OCI-LY7 (cell line): ENCODE results near the gene IL6R. TPM values are rescaled to one million over a fixed set of nuclear protein-coding genes. Genes with fewer than 3 reads are reported as not detected.

Source experiments
- BruUV-seq: library from RNA; stranded (reverse); fragments of 400-500 nt; replicated peaks from 2 replicates; lab custom pipeline; 2021; lab: Mats Ljungman, UMichigan
- CTCF ChIA-PET: fragments of 300-600 bp; sonication (Branson Sonifier 250); formaldehyde crosslinking; loops from one replicate; lab custom pipeline; 2022; ENCODE audit warnings: antibody characterized with exemption; ENCODE audit not compliant: unreplicated experiment; lab: Charles Lee
- POLR2A ChIA-PET: fragments of 300-600 bp; sonication (Branson Sonifier 250); formaldehyde crosslinking; loops from one replicate; lab custom pipeline; 2022; ENCODE audit warnings: antibody characterized with exemption; lab: Charles Lee
- DNase-seq: peaks from one replicate; pipeline ENCODE4 v3.0.0-alpha.2; 2015; ENCODE audit warnings: low spot score
- H2AFZ ChIP-seq: fragments of 200-600 bp; sonication (generic), shearing (Covaris generic); 2 replicates; pipeline ENCODE4 v1.6.1; 2014; ENCODE audit warnings: mild to moderate bottlenecking, antibody characterized with exemption, low read length, moderate library complexity
- H3K27ac ChIP-seq: fragments of 200-600 bp; sonication (generic); 2 replicates; pipeline ENCODE4 v1.5.1; 2014; ENCODE audit warnings: mixed run types, low read depth, mild to moderate bottlenecking, moderate library complexity, low read length, inconsistent platforms; ENCODE audit not compliant: poor library complexity, severe bottlenecking
- H3K36me3 ChIP-seq: fragments of 200-600 bp; sonication (generic); 2 replicates; pipeline ENCODE4 v1.6.1; 2014; ENCODE audit warnings: mild to moderate bottlenecking, antibody characterized with exemption, low read length, moderate library complexity, mixed read lengths; ENCODE audit not compliant: insufficient read depth
- H3K4me1 ChIP-seq: fragments of 200-600 bp; sonication (generic); 2 replicates; pipeline ENCODE4 v1.5.1; 2014; ENCODE audit warnings: mild to moderate bottlenecking, low read length; ENCODE audit not compliant: insufficient read depth, poor library complexity, severe bottlenecking
- H3K4me2 ChIP-seq: fragments of 200-600 bp; sonication (generic); 2 replicates; pipeline ENCODE4 v1.6.1; 2014; ENCODE audit warnings: mild to moderate bottlenecking, low read length
- H3K4me3 ChIP-seq: fragments of 200-600 bp; sonication (generic); 2 replicates; pipeline ENCODE4 v1.5.1; 2014; ENCODE audit warnings: mild to moderate bottlenecking, low read depth, low read length; ENCODE audit not compliant: poor library complexity, severe bottlenecking
- H3K79me2 ChIP-seq: fragments of 200-600 bp; sonication (generic); 2 replicates; pipeline ENCODE4 v1.6.1; 2016; ENCODE audit warnings: low read depth, mild to moderate bottlenecking, low read length, moderate library complexity, mixed read lengths; ENCODE audit not compliant: insufficient read depth
- H3K9me2 ChIP-seq: fragments of 200-600 bp; sonication (generic); 2 replicates; pipeline ENCODE4 v1.6.1; 2016; ENCODE audit warnings: mild to moderate bottlenecking, low read length, mixed read lengths; ENCODE audit not compliant: insufficient read depth
- H3K9me3 ChIP-seq: fragments of 200-600 bp; sonication (generic); 2 replicates; pipeline ENCODE4 v1.6.1; 2014; ENCODE audit warnings: mild to moderate bottlenecking, mixed run types, low read length, mixed read lengths
- H4K20me1 ChIP-seq: fragments of 200-600 bp; sonication (generic); 2 replicates; pipeline ENCODE4 v1.6.1; 2014; ENCODE audit warnings: mild to moderate bottlenecking, antibody characterized with exemption, low read length, moderate library complexity, mixed read lengths; ENCODE audit not compliant: insufficient read depth
- CTCF ChIP-seq: fragments of 200-600 bp; sonication (generic); conservative IDR thresholded peaks from 2 replicates; pipeline ENCODE4 v1.5.1; 2014; ENCODE audit warnings: mild to moderate bottlenecking, antibody characterized with exemption, low read length, moderate library complexity, mixed read lengths
- EZH2phosphoT487 ChIP-seq: fragments of 200-600 bp; sonication (generic); IDR thresholded peaks from 2 replicates; pipeline ENCODE4 v1.6.1; 2018; ENCODE audit warnings: low read depth, borderline replicate concordance, mild to moderate bottlenecking, mixed run types, antibody characterized with exemption, low read length, moderate library complexity, mixed read lengths
- intact Hi-C: fragments of 100-400 bp; cut with micrococcal nuclease; formaldehyde crosslinking; loops from one replicate; pipeline ENCODE4 v1.10.0; 2022; ENCODE audit not compliant: unreplicated experiment
- total RNA-seq, 2 experiments: library from RNA; depleted of rRNA in 1 of 2; stranded (reverse); fragments of >200 nt in 1 of 2; shearing (Covaris generic) in 1 of 2; gene quantifications; 2 replicates each; pipeline ENCODE4 v1.2.3, GENCODE V29; 2014 to 2022

The IL6R gene
- total RNA-seq, 2 experiments from 2014 or later, result not detected

- no peaks in the 10 kb centered on the region for H4K20me1 ChIP-seq
- no peak overlapping the region for H3K27ac ChIP-seq
- TF ChIP-seq EZH2phosphoT487 (no peak), CTCF (no peak)
- intact Hi-C loops, result no loop called here
- DNase-seq, result no peak
- no peaks in the 10 kb centered on the region for H3K79me2 ChIP-seq
- no peak overlapping the region for H2AFZ ChIP-seq
- ChIA-PET CTCF (no interaction called here), POLR2A (no interaction called here)
- H3K4me2 ChIP-seq, result no peak overlapping the region
- no peaks in the 10 kb centered on the region for H3K9me3 ChIP-seq
- no peak overlapping the region for H3K4me3 ChIP-seq
- no TSS peak for BruUV-seq
- no peaks in the 10 kb centered on the region for H3K36me3 ChIP-seq
- no peaks in the 10 kb centered on the region for H3K4me1 ChIP-seq
- no peaks in the 10 kb centered on the region for H3K9me2 ChIP-seq
These were observed 98.8 kb downstream of the IL6R start for GRCh38 chr1:154503898-154504297.

- no peaks in the 10 kb centered on the region for H3K36me3 ChIP-seq
- no peak overlapping the region for H2AFZ ChIP-seq
- TF ChIP-seq CTCF (no peak), EZH2phosphoT487 (no peak)
- no peak overlapping the region for H3K27ac ChIP-seq
- no peaks in the 10 kb centered on the region for H4K20me1 ChIP-seq
- BruUV-seq, result no TSS peak
- intact Hi-C loops, result no loop called here
- DNase-seq, result no peak
- H3K9me3 ChIP-seq, result no peaks in the 10 kb centered on the region
- ChIA-PET CTCF (no interaction called here), POLR2A (interaction anchor here (0.6 to 1.0 kb wide), 2 partner anchors 9 to 20 kb away, joined by 3 read pairs; no protein-coding TSS in a partner anchor)
- no peaks in the 10 kb centered on the region for H3K9me2 ChIP-seq
- H3K79me2 ChIP-seq, result no peaks in the 10 kb centered on the region
- no peak overlapping the region for H3K4me3 ChIP-seq
- H3K4me1 ChIP-seq, result no peaks in the 10 kb centered on the region
- no peak overlapping the region for H3K4me2 ChIP-seq
These were observed 107.6 kb downstream of the IL6R start for GRCh38 chr1:154512760-154513159.

- Histone ChIP-seq H3K27ac (no peak overlapping the region), H3K4me1 (no peaks in the 10 kb centered on the region), H3K36me3 (no peaks in the 10 kb centered on the region), H2AFZ (no peak overlapping the region), H3K79me2 (no peaks in the 10 kb centered on the region), H3K9me3 (no peaks in the 10 kb centered on the region), H3K9me2 (no peaks in the 10 kb centered on the region), H4K20me1 (no peaks in the 10 kb centered on the region), H3K4me2 (no peak overlapping the region), H3K4me3 (no peak overlapping the region)
- no TSS peak for BruUV-seq
- ChIA-PET CTCF (no interaction called here), POLR2A (no interaction called here)
- TF ChIP-seq EZH2phosphoT487 (no peak), CTCF (no peak)
- intact Hi-C loops, result no loop called here
- no peak for DNase-seq
These were observed 109.0 kb downstream of the IL6R start for GRCh38 chr1:154514066-154514553.
